Vagina (tissue), 2 donors: ENCODE data around the gene NFKBIA. TPM values are rescaled to one million over a fixed set of nuclear protein-coding genes. Genes with fewer than 3 reads are reported as not detected.

Experiments
- DNase-seq, 2 donors: peaks; one replicate each; pipeline ENCODE4 v3.0.0-alpha.2; 2017; ENCODE audit errors: extremely low spot score in 2 of 2
- H3K27ac ChIP-seq: fragments of 200-600 bp; sonication (generic); one replicate; pipeline ENCODE4 v1.5.1; 2019
- H3K27me3 ChIP-seq: fragments of 200-600 bp; sonication (generic); one replicate; pipeline ENCODE4 v1.5.1; 2019
- H3K36me3 ChIP-seq, 2 donors: fragments of 200-600 bp; sonication (generic); one replicate each; pipeline ENCODE4 v1.5.1; 2017 to 2019
- H3K4me1 ChIP-seq: fragments of 200-600 bp; sonication (generic); one replicate; pipeline ENCODE4 v1.5.1; 2019
- H3K4me3 ChIP-seq, 2 donors: fragments of 200-600 bp; sonication (generic); 1 replicate in 1 of 2; 2 replicates in 1 of 2; pipeline ENCODE4 v1.5.1; 2016 to 2019
- H3K9me3 ChIP-seq: fragments of 200-600 bp; sonication (generic); one replicate; pipeline ENCODE4 v1.5.1; 2019
- POLR2A ChIP-seq, 2 donors: fragments of 450-650 bp; IDR thresholded peaks; one replicate each; pipeline ENCODE4 v1.6.1; 2017; ENCODE audit warnings: antibody characterized with exemption in 2 of 2, mild to moderate bottlenecking in 2 of 2, moderate library complexity in 2 of 2
- POLR2AphosphoS5 ChIP-seq, 2 donors: sonication (generic); formaldehyde crosslinking; IDR thresholded peaks; one replicate each; pipeline ENCODE4 v1.9.0; 2017; ENCODE audit warnings: antibody characterized with exemption in 2 of 2, mild to moderate bottlenecking in 2 of 2, low read depth in 1 of 2; ENCODE audit not compliant: insufficient read depth in 1 of 2
- intact Hi-C: fragments of 100-400 bp; cut with DNase I; formaldehyde crosslinking; loops from one replicate; pipeline ENCODE4 v1.15.1; 2023
- total RNA-seq: library from RNA; depleted of rRNA; stranded (reverse); fragments of >200 nt; gene quantifications from one replicate; pipeline ENCODE4 v1.2.3, GENCODE V29; 2016
- TF ChIP-seq, protein P1 (sequence below), 3 experiments: fragments of 450-650 bp in 2 of 3; fragments of 200-600 bp in 1 of 3; sonication (generic) in 1 of 3; IDR thresholded peaks; one replicate each; pipeline ENCODE4 v1.5.1; 2017 to 2019; ENCODE audit warnings: antibody characterized with exemption in 3 of 3, mild to moderate bottlenecking in 2 of 3, moderate library complexity in 2 of 3

Gene NFKBIA
- total RNA-seq, 1 donor from 2014 or later = 1,179 TPM

DNA sequence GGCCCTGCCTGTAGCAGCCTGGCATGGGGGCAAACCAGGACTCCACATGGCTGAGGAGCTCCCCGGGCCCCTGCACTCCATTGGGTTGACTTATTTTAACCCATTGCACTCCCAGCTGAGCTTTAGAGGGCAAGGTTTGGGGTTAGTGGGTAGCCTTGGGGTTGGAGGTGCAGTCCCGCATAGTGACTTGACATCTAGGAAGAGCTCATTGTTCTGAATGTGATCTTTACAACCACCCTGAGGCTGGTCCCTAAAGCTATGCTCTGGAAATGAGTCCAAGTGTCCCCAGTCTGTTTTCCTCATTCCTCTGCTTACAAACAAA, 36.4 kb downstream of the NFKBIA start:
- peak overlapping the region; percentile 24 for H3K27ac ChIP-seq
- H3K4me3 ChIP-seq = no peak overlapping the region
- H3K27me3 ChIP-seq = no peaks in the 10 kb centered on the region
- no peaks in the 10 kb centered on the region for H3K9me3 ChIP-seq
- no peak for DNase-seq
- TF ChIP-seq, protein P1, sequence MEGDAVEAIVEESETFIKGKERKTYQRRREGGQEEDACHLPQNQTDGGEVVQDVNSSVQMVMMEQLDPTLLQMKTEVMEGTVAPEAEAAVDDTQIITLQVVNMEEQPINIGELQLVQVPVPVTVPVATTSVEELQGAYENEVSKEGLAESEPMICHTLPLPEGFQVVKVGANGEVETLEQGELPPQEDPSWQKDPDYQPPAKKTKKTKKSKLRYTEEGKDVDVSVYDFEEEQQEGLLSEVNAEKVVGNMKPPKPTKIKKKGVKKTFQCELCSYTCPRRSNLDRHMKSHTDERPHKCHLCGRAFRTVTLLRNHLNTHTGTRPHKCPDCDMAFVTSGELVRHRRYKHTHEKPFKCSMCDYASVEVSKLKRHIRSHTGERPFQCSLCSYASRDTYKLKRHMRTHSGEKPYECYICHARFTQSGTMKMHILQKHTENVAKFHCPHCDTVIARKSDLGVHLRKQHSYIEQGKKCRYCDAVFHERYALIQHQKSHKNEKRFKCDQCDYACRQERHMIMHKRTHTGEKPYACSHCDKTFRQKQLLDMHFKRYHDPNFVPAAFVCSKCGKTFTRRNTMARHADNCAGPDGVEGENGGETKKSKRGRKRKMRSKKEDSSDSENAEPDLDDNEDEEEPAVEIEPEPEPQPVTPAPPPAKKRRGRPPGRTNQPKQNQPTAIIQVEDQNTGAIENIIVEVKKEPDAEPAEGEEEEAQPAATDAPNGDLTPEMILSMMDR (IDR thresholded peaks at IDR 0.05) = no peak
- TF ChIP-seq POLR2A (IDR thresholded peaks at IDR 0.05) = no peak
- TF ChIP-seq POLR2AphosphoS5 (IDR thresholded peaks at IDR 0.05; ENCODE audit: insufficient read depth in 1 of 2, low read depth in 1 of 2) = no peak
- H3K4me1 ChIP-seq = peaks cover 43% of the 10 kb centered on the region
- intact Hi-C loops = loop anchor here (5.0 kb wide), 1 partner anchor 34 kb away; the partner anchor contains the start of gene NFKBIA
- no peaks in the 10 kb centered on the region for H3K36me3 ChIP-seq

DNA sequence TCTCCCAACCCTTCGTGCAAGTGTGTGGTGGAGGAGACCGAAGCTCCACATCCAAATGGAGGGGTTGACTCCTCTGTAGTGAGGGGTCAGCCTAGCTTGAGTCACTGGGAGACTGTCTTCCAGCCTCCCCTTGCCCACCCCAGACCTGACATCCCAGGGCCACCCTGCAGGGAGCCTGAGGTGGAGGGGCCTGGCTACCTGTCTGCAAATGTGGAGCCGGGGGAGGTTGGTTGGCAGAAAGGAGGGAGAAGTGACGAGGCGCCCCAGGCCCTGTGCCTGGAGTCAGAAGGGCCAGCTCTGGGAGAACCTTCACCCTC, 37.5 kb downstream of the NFKBIA start:
- H3K4me3 ChIP-seq = no peak overlapping the region
- H3K4me1 ChIP-seq = peaks cover 43% of the 10 kb centered on the region
- TF ChIP-seq POLR2A (IDR thresholded peaks at IDR 0.05) (no peak), POLR2AphosphoS5 (IDR thresholded peaks at IDR 0.05; ENCODE audit: insufficient read depth in 1 of 2, low read depth in 1 of 2) (no peak)
- TF ChIP-seq, protein P1 (IDR thresholded peaks at IDR 0.05) = no peak
- intact Hi-C loops = loop anchor here (5.0 kb wide), 1 partner anchor 35 kb away; the partner anchor contains the start of gene NFKBIA
- H3K36me3 ChIP-seq = no peaks in the 10 kb centered on the region
- no peak for DNase-seq
- H3K27me3 ChIP-seq = no peaks in the 10 kb centered on the region
- peak overlapping the region; percentile 85 for H3K27ac ChIP-seq
- no peaks in the 10 kb centered on the region for H3K9me3 ChIP-seq

DNA sequence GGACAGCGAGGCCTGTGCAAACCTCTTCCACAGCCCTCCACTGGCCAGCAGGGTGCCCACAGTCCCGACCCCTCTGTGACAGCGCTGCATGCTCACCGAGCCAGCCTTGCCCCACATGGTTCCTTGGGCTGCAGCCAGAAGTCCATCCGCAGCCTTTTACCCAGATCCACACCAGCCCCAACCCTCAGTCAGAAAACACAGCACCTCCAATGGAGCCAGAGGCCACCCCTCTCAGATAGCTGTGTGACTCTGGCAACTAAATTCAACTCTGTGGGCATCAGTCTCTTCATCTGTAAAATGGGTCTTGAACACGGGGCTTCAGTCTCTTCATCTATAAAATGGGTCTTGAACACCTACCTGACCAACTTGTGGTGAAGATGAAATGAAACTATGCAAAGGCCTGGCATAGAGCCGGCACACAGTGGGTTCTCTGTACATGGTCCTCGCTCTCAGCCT, 38.0 kb downstream of the NFKBIA start:
- H3K27me3 ChIP-seq = no peaks in the 10 kb centered on the region
- no peak for DNase-seq
- peaks cover 43% of the 10 kb centered on the region for H3K4me1 ChIP-seq
- intact Hi-C loops = loop anchor here (5.0 kb wide), 1 partner anchor 36 kb away; the partner anchor contains the start of gene NFKBIA
- H3K27ac ChIP-seq = peak overlapping the region; percentile 85
- H3K4me3 ChIP-seq = no peak overlapping the region
- no peaks in the 10 kb centered on the region for H3K36me3 ChIP-seq
- no peaks in the 10 kb centered on the region for H3K9me3 ChIP-seq
- no peak for TF ChIP-seq POLR2A (IDR thresholded peaks at IDR 0.05)
- TF ChIP-seq, protein P1 (IDR thresholded peaks at IDR 0.05) = no peak
- no peak for TF ChIP-seq POLR2AphosphoS5 (IDR thresholded peaks at IDR 0.05; ENCODE audit: insufficient read depth in 1 of 2, low read depth in 1 of 2)

DNA sequence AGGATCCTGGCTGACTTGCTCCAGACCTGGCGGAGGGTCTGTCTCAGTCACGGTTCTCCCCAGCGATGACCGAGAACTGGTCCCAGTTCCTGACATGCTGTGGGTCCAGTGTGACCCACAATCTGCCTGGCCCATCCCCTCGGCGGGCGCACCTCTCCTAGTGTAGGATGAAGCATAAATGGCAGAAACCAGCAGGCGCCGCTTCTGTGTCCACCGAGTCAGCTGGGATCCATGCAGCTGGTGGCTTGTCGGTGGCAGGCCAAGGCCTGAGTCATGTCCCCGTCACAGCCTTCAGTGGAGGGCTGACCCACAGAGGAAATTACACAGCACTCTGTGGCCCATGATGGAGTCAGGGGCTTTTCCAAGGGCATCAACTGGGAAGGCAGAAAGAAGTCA, 38.5 kb downstream of the NFKBIA start:
- Histone ChIP-seq H3K4me1 (peaks cover 43% of the 10 kb centered on the region), H3K27ac (peak overlapping the region; percentile 85), H3K36me3 (no peaks in the 10 kb centered on the region), H3K4me3 (no peak overlapping the region), H3K27me3 (no peaks in the 10 kb centered on the region), H3K9me3 (no peaks in the 10 kb centered on the region)
- TF ChIP-seq POLR2A (IDR thresholded peaks at IDR 0.05) (no peak), POLR2AphosphoS5 (IDR thresholded peaks at IDR 0.05; ENCODE audit: insufficient read depth in 1 of 2, low read depth in 1 of 2) (peak in 1 of 2 donors; percentile 3)
- TF ChIP-seq, protein P1 (IDR thresholded peaks at IDR 0.05) = no peak
- DNase-seq = no peak
- intact Hi-C loops = loop anchor here (5.0 kb wide), 1 partner anchor 36 kb away; the partner anchor contains the start of gene NFKBIA

DNA sequence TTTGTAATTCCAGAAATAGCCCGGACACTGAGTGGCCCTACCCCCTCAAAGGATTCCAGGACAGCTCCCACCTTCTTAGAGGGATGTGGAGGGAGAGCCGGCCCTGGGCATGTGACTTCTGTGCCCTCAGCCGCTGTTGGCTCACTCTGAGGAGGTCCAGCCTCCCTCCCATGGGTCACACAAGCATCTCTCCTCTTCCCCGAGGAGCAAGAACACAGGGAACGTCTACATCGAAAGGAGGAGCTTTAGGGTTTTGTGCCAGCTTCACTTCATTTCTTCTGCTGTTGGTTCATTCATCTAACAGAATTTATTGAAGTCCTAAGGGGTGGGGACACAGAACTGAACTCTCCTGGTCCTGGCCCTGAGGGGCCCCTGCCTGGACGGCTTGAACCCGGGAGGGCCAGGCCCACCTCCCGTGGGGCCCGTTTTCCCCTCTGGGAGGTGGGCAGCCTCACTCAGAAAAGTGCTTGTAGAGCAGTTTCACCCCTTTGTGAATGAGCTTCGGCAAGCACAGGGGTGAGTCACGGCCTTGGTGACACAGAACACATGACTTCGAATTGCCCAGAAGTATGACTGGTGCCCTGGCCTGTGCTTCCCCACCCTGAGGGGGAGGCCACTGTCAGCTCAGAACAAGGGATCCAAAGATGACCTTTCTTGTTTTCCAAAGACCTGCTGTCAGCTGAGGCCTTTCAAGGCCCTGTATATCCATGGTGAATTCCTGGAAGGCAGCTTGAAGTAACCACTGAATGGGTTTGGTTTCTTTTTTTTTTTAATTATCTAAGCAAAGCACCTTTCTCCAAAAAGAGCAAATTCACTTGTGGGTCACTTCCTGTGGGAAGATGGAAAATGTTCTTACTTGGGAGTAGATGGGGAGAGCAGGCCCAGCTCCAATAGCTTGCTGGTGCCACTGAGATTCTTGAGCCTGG, 39.2 kb downstream of the NFKBIA start:
- Histone ChIP-seq H3K27ac (peak overlapping the region; percentile 85), H3K27me3 (no peaks in the 10 kb centered on the region)

More for the DNA sequence above, 39.2 kb downstream of the NFKBIA start:
- TF ChIP-seq POLR2A (IDR thresholded peaks at IDR 0.05) = no peak
- peak; percentile 84 to 87 for TF ChIP-seq POLR2AphosphoS5 (IDR thresholded peaks at IDR 0.05; ENCODE audit: insufficient read depth in 1 of 2, low read depth in 1 of 2)
- TF ChIP-seq, protein P1 (IDR thresholded peaks at IDR 0.05) = no peak
- H3K36me3 ChIP-seq = no peaks in the 10 kb centered on the region
- H3K9me3 ChIP-seq = no peaks in the 10 kb centered on the region
- H3K4me3 ChIP-seq = no peak overlapping the region
- H3K4me1 ChIP-seq = peaks cover 43% of the 10 kb centered on the region
- DNase-seq = peak in 1 of 2 donors; percentile 98
- intact Hi-C loops = loop anchor here (5.0 kb wide), 1 partner anchor 37 kb away; the partner anchor contains the start of gene NFKBIA
